Activated T-helper 1 cell treated with anti-CD3 and anti-CD28 coated beads, Interleukin-2, amount 50 U/mL, for 16 hours (primary cell): Measurements from ENCODE around the gene ZBTB20.

Experiments used
- DNase-seq, 2 donors: peaks; one replicate each; pipeline ENCODE4 v3.0.0-alpha.2; 2020; ENCODE audit warnings: low read depth in 1 of 2, low spot score in 1 of 2

ZBTB20 gene

GRCh38 chr3:114308830-114309229, 838.3 kb downstream of the ZBTB20 start:
- peak; percentile 35 to 59 for DNase-seq

- DNase-seq: no peak
Observed at GRCh38 chr3:114308377-114308776, 838.7 kb downstream of the ZBTB20 start.

GRCh38 chr3:114307832-114308231, 839.3 kb downstream of the ZBTB20 start:
- DNase-seq: no peak

- no peak for DNase-seq
Observed at GRCh38 chr3:114307222-114307830, 839.8 kb downstream of the ZBTB20 start.

- no peak for DNase-seq
Observed at GRCh38 chr3:114299941-114300624, 847.0 kb downstream of the ZBTB20 start.

DNA sequence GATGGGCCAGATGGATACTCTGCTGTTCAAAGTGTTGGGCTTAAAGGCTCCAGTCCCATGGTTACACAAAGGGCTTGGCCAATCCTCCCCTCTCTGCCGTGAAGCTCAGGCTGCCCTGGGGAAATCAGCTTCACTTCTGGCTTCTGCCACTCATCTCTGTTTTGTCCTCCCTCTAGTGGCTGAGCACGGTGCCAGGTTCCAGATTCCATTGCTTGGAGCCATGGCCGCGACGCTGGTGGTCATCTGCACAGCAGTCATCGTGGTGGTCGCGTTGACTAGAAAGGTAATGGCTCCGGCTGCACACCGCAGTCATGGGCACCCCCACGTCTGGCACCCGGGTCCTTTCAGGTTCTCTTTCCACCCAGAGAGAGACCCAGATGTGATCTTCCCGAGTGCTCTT, 847.7 kb downstream of the ZBTB20 start:
- DNase-seq: no peak

DNA sequence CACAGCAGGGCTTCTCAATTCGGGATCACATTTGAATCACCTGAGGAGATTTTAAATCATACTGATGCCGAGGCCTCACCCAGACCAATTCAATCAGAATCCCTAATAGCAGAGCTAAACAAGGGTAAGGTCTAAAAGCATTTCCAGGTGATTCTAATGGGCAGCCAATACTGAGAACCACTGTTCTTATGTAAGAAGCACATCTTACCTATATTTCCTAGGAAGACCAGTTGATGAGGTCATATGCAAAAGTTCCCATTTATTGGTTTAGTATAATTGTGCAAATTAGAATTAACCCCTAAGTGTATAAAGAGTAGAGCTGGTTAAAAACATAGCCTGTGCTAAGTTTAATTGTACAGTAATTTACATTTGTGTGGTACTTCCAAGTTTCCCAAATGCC, 851.1 kb downstream of the ZBTB20 start:
- DNase-seq: no peak

GRCh38 chr3:114294940-114295480, 852.1 kb downstream of the ZBTB20 start:
- DNase-seq: no peak

DNA sequence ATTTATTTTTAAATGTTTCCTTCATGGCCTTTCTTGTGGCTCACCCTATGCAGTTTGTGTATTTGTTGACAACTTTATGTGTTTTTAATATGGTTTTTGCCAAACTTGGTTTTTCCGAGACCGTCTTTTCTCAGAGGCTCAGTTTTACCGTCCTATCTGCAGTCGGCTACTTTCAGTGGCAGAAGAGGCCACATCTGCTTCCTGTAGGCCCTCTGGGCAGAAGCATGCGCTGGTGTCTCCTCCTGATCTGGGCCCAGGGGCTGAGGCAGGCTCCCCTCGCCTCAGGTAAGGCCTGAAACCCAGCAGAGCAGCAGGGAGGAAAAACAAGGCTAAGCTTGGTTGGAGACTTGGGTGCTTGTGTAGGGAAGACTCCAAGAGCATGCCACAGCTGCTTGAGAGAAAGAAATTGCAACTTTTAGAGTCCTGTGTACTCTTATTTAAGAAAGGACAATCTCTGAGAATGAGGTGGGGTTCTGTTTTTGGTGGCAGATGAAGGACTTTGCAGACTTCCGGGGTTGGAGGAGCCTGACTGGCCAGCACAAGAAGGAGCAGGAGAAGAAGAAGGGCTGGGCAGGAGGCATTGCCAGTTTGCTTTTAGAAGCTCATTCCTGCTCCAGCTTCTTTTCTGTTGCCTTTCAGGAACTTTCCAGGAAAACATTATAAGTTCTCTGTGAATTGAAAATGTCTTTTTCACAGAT, 853.1 kb downstream of the ZBTB20 start, which contains the start of gene TIGIT:
TSS of gene TIGIT (plus strand) at position 191 of the 698 bp plus-strand sequence. CDS start at position 225, 34 bp downstream.
- no peak for DNase-seq

DNA sequence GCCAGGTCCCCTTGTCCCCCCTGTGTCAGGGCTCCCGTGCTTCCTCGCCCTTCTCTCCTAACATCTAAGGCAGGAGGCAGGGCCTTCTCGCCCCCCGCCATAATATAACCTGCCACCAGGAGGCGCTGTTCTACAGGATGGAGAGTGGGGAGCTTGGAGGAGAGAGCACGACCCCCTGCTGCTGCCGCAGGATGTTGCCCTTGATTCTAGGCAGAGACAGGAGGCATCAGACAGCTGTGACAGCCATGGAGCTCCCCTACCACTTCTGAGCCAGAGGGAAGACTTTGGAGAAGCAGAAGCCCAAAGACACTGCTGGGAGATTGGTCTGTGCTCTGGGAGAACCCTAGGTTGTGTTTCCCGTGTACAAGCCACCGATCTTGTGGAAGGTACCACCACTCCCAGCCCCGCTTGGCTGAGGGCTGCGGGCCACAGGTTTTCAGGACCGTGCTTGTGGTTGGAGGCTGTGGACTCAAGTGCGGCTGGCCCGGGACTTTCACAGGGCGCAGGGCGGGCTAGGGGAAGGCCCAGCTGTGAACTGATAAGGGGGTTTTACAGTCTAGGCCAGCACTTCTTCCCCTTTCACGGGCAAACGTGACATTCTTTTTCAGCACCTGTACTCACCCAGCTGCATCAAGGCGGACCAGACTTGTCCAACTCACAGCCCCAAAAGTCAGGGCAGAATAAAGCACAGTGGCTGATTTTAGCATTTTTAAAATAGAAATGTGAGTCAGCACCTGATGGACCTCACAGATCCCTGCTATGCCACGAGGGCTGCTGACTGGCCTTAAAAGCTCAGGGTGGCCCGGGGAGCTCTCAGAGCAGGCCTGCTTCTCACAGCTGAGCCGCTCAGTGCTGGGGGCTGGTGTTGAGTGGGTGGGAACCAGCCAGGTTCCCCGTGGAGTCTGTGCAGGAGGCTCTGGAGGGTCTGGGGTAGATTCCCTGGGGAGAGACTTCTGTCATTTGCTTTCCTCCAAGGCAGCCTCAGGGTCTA, 855.9 kb downstream of the ZBTB20 start:
- DNase-seq: peak; percentile 87 to 93

- DNase-seq: no peak
Observed at GRCh38 chr3:114286266-114286665, 860.8 kb downstream of the ZBTB20 start.

DNA sequence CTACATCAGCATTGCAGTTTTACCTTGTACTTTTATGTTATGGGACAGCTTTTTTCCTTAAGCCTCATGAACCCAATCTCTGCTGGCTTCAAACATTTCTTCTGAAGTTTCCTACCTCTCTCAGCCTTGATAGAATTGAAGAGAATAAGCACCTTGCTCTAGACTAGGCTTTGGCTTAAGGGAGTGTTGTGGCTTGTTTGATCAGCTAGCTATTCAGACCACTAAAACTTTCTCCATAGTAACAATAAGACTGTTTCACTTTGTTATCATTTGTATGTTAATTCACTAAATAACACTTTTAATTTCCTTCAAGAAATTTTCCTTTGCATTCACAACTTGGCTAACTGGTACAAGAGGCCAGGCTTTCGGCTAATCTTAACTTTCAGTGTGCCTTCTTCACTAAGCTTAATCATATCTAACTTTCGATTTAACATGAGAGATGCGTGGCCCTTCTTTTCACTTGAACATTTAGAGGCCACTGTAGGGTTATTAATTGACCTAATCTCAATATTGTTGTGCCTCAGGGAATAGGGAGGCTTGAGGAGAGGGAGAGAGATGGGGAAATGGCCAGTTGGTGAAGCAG, 861.3 kb downstream of the ZBTB20 start:
- no peak for DNase-seq

- DNase-seq: no peak
Observed at GRCh38 chr3:114284644-114285043, 862.4 kb downstream of the ZBTB20 start.
